Thyroid gland (tissue), 4 donors: ENCODE measurements around the gene FAM229A.

Experiments
- POLR2A ChIP-seq, 2 donors: fragments of 450-650 bp; IDR thresholded peaks; one replicate each; pipeline ENCODE4 v1.6.1; 2017; ENCODE audit warnings: antibody characterized with exemption in 2 of 2, mild to moderate bottlenecking in 2 of 2, moderate library complexity in 1 of 2
- TF ChIP-seq, protein P1 (sequence below), 6 experiments: fragments of 200-600 bp in 3 of 6; fragments of 450-650 bp in 3 of 6; sonication (generic) in 3 of 6; IDR thresholded peaks; one replicate each; pipeline ENCODE4 v1.5.1; 2016 to 2019; ENCODE audit warnings: antibody characterized with exemption in 6 of 6, mild to moderate bottlenecking in 2 of 6, inconsistent platforms in 1 of 6, moderate library complexity in 1 of 6

GRCh38 chr1:32339363-32339978 lies 22.8 kb downstream of the FAM229A start:
- TF ChIP-seq, protein P1, sequence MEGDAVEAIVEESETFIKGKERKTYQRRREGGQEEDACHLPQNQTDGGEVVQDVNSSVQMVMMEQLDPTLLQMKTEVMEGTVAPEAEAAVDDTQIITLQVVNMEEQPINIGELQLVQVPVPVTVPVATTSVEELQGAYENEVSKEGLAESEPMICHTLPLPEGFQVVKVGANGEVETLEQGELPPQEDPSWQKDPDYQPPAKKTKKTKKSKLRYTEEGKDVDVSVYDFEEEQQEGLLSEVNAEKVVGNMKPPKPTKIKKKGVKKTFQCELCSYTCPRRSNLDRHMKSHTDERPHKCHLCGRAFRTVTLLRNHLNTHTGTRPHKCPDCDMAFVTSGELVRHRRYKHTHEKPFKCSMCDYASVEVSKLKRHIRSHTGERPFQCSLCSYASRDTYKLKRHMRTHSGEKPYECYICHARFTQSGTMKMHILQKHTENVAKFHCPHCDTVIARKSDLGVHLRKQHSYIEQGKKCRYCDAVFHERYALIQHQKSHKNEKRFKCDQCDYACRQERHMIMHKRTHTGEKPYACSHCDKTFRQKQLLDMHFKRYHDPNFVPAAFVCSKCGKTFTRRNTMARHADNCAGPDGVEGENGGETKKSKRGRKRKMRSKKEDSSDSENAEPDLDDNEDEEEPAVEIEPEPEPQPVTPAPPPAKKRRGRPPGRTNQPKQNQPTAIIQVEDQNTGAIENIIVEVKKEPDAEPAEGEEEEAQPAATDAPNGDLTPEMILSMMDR (IDR thresholded peaks at IDR 0.05): no peak
- TF ChIP-seq POLR2A (IDR thresholded peaks at IDR 0.05): no peak
